Spleen (tissue), 11 donors: Measurements from ENCODE around the gene MMRN2. TPM values are rescaled to one million over a fixed set of nuclear protein-coding genes. Genes with fewer than 3 reads are reported as not detected.

Experiments
- DNase-seq: peaks from one replicate; pipeline ENCODE4 v3.0.0-alpha.2; 2020
- H3K27ac ChIP-seq, 8 donors: fragments of 200-600 bp; sonication (generic) in 7 of 8; 1 replicate in 4 of 8; 2 replicates in 4 of 8; pipeline versions ENCODE4 v1.5.0 to v1.8.0; 2016 to 2021; ENCODE audit warnings: inconsistent platforms in 4 of 8, mild to moderate bottlenecking in 4 of 8, moderate library complexity in 1 of 8
- H3K27me3 ChIP-seq, 7 donors: fragments of 200-600 bp; sonication (generic) in 6 of 7; replicated peaks in 1 of 7; 1 replicate in 4 of 7; 2 replicates in 3 of 7; pipeline versions ENCODE4 v1.5.0 to v1.8.0; 2016 to 2021; ENCODE audit warnings: inconsistent platforms in 3 of 7, mild to moderate bottlenecking in 1 of 7
- H3K36me3 ChIP-seq, 6 donors: fragments of 200-600 bp; sonication (generic) in 5 of 6; 1 replicate in 4 of 6; 2 replicates in 2 of 6; pipeline versions ENCODE4 v1.5.0 to v1.8.0; 2016 to 2021; ENCODE audit warnings: inconsistent platforms in 2 of 6
- H3K4me1 ChIP-seq, 6 donors: fragments of 200-600 bp; sonication (generic) in 5 of 6; 1 replicate in 3 of 6; 2 replicates in 3 of 6; pipeline versions ENCODE4 v1.5.0 to v1.8.0; 2016 to 2021; ENCODE audit warnings: inconsistent platforms in 3 of 6
- H3K4me3 ChIP-seq, 8 donors: fragments of 200-600 bp; sonication (generic) in 7 of 8; 1 replicate in 4 of 8; 2 replicates in 4 of 8; pipeline versions ENCODE4 v1.5.0 to v1.8.0; 2016 to 2021; ENCODE audit warnings: inconsistent platforms in 4 of 8, mild to moderate bottlenecking in 4 of 8, moderate library complexity in 2 of 8
- H3K9me3 ChIP-seq, 8 donors: fragments of 200-600 bp; sonication (generic) in 7 of 8; 1 replicate in 4 of 8; 2 replicates in 4 of 8; pipeline versions ENCODE4 v1.5.0 to v1.8.0; 2016 to 2021; ENCODE audit warnings: inconsistent platforms in 4 of 8
- POLR2A ChIP-seq, 3 donors: fragments of 450-650 bp; IDR thresholded peaks; one replicate each; pipeline ENCODE4 v1.5.1; 2017; ENCODE audit warnings: antibody characterized with exemption in 3 of 3, mild to moderate bottlenecking in 1 of 3
- POLR2AphosphoS5 ChIP-seq, 3 donors: sonication (generic); formaldehyde crosslinking; IDR thresholded peaks; one replicate each; pipeline ENCODE4 v1.5.1; 2017; ENCODE audit warnings: antibody characterized with exemption in 3 of 3
- WGBS, 5 donors: extraction: QIAGEN DNeasy Blood & Tissue Kit in 3 of 5; methylation state at CpG; one replicate each; pipeline versions ENCODE4 v1.1.5 to v1.1.7; 2013 to 2018; 5-methylcytosine and 5-hydroxymethylcytosine counted together
- intact Hi-C: fragments of 100-400 bp; cut with DNase I; formaldehyde crosslinking; loops from one replicate; pipeline ENCODE4 v1.15.0; 2023; ENCODE audit warnings: low total_unique reads
- polyA plus RNA-seq, 3 donors: library from polyadenylated mRNA; stranded (reverse); fragments of 200-250 nt; gene quantifications; one replicate each; pipeline ENCODE4 v1.2.1, GENCODE V29; 2013
- total RNA-seq, 7 donors: library from RNA; depleted of rRNA in 3 of 7; stranded (reverse); fragments of >200 nt in 3 of 7; fragmentation: NEBNext Ultra II Directional in 4 of 7; extraction: Animal tissue kit (Norgen Biotek cat#: 25700) in 4 of 7; gene quantifications; one replicate each; pipeline versions ENCODE4 v1.1.0 to v1.2.1, GENCODE V29; 2016 to 2021
- TF ChIP-seq, protein P1 (sequence below), 11 experiments: fragments of 200-600 bp in 7 of 11; fragments of 450-650 bp in 4 of 11; sonication (generic) in 4 of 11; IDR thresholded peaks in 8 of 11; conservative IDR thresholded peaks in 3 of 11; 1 replicate in 7 of 11; 2 replicates in 4 of 11; pipeline versions ENCODE4 v1.4.0 to v1.8.0; 2016 to 2021; ENCODE audit warnings: antibody characterized with exemption in 11 of 11, inconsistent platforms in 4 of 11, mild to moderate bottlenecking in 1 of 11
- donor health status: healthy with polysubstance abuse.
- donor health status: DM: no; HTN: no; CAD: no; lungs with moderate emphysema.
- donor health status: DM: no; HTN: no; CAD: no.
- donor health status: Bipolar disorder and iron deficiency.
- donor health status: healthy.
- donor health status: DM: no; HTN: no; CAD: no.
- donor health status: DM: yes; HTN: yes; CAD: no.

Gene MMRN2
- total and polyA plus RNA-seq, 10 donors, result 4.8 to 120 (median 77.0) TPM

DNA sequence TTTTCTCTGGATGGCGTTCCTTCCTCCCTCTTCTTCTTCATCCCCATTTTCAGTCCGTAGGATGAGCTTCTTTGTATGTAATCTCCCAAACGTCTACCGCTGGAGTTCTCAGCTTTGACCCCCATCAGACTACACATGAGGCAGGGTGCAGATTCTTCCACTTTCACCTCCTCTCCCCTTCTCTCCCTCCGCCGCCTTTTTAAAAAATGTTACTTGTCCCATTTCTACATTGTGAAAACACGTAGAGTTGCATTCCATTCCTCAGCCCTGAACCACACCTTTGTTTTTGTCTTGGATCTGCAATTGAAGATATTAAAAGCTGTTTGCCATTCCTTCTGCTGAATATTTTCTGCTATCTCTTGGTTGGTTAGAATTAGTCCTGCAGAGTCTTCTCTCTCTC lies 17.1 kb upstream of the MMRN2 start:
- Histone ChIP-seq H3K4me1 (peaks cover under 1 to 27% (median 24%) of the 10 kb centered on the region in 6 donors), H3K27ac (no peak overlapping the region), H3K4me3 (no peak overlapping the region), H3K36me3 (no peaks in the 10 kb centered on the region), H3K27me3 (peaks cover 0 to 29% (median 1%) of the 10 kb centered on the region in 7 donors), H3K9me3 (no peaks in the 10 kb centered on the region)
- no peak for DNase-seq
- intact Hi-C loops, result no loop called here
- TF ChIP-seq, protein P1, sequence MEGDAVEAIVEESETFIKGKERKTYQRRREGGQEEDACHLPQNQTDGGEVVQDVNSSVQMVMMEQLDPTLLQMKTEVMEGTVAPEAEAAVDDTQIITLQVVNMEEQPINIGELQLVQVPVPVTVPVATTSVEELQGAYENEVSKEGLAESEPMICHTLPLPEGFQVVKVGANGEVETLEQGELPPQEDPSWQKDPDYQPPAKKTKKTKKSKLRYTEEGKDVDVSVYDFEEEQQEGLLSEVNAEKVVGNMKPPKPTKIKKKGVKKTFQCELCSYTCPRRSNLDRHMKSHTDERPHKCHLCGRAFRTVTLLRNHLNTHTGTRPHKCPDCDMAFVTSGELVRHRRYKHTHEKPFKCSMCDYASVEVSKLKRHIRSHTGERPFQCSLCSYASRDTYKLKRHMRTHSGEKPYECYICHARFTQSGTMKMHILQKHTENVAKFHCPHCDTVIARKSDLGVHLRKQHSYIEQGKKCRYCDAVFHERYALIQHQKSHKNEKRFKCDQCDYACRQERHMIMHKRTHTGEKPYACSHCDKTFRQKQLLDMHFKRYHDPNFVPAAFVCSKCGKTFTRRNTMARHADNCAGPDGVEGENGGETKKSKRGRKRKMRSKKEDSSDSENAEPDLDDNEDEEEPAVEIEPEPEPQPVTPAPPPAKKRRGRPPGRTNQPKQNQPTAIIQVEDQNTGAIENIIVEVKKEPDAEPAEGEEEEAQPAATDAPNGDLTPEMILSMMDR (IDR thresholded peaks at IDR 0.05 in 8 of 11, conservative IDR thresholded peaks at IDR 0.05 in 3 of 11), result no peak
- TF ChIP-seq POLR2A (IDR thresholded peaks at IDR 0.05), result no peak
- TF ChIP-seq POLR2AphosphoS5 (IDR thresholded peaks at IDR 0.05), result no peak
- 83 to 91% (median 91%) methylated on average over 7 of the region's 7 CpGs for WGBS, 5 donors

DNA sequence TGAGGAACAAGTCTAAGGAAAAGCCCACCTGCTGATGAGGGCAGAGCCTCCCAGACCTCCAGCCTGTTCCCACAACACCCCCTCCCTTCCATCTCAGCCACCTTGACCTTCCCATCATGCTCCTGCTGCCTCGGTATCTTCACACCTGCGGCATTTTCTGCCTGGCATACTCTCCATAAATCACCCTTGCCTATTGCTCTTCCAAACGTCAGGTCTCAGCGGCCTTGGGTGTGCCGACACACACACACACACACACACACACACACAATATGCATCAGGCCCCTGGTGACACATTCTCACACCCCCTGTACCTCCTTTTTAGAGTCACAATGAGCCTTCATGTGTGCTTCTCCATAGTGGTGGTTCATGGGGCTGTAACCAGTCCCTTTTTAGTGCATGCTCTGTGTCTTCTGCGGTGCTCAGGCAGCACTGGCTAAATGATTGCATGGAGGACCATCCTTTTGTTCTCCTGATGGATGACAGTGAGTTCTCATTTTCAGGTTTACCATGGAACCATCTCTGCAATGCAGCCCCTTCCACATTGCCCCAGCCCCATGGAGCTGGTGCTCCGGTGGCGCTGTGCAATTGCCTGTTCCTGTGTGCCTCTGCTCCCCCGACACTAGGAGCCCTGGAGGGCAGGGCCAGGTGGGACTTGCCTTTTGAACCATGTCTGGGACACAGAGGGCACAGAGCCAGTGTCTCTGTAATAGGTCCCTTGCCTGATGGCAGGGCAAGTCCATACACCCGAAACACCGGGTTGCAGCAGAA lies 15.4 kb upstream of the MMRN2 start:
- Histone ChIP-seq H3K4me3 (no peak overlapping the region), H3K9me3 (no peaks in the 10 kb centered on the region), H3K4me1 (peaks cover 9 to 44% (median 40%) of the 10 kb centered on the region in 6 donors), H3K27me3 (peaks cover 0 to 46% (median 6%) of the 10 kb centered on the region in 7 donors), H3K36me3 (no peaks in the 10 kb centered on the region), H3K27ac (no peak overlapping the region)
- DNase-seq, result no peak
- intact Hi-C loops, result no loop called here
- no peak for TF ChIP-seq POLR2AphosphoS5 (IDR thresholded peaks at IDR 0.05)
- WGBS, 5 donors, result 86 to 97% (median 94%) methylated on average over 8 to 11 of the region's 11 CpGs

DNA sequence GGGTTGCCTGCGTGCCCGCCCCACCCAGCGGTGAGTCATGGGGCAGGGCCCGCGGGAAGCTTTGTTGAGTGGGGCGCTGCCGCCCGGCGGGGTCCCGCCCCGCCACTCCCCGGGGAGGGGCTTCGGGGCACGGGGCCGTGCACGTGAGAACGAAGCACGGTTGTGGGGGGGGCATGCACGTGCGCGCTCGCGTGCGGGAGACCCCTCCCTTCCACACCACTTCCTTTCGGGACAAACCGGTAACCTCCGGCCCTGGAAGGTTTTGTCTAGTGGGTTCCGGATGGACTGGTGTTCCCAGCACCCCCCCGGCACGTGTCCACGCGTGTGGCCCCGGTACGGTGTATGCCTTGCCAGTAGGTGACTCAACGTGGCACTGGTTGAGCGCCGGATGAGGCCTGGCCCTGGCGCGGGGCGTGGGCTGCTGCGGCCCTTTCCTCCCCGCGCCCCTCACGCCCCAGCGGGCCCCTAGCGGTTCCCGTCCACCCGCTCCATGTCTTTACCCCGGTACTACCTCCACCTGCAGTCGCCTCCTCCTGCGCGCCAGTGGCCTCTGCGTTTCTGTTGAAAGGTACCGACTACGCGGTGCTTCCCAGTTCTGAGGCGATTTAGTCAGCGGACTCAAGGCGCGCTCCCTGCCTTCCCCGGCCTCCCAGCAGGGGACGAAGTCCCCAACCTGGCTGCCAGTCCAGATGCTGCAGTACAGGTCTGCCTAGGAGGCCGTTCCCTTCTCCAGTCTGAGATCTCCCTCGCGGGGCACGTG lies 14.0 kb upstream of the MMRN2 start:
- WGBS, 5 donors, result 7 to 26% (median 8%) methylated on average over 27 to 66 of the region's 66 CpGs
- intact Hi-C loops, result no loop called here
- H3K9me3 ChIP-seq, result no peaks in the 10 kb centered on the region
- no peaks in the 10 kb centered on the region for H3K36me3 ChIP-seq
- TF ChIP-seq POLR2AphosphoS5 (IDR thresholded peaks at IDR 0.05) (peak; percentile 89 to 96 (median 90)), POLR2A (IDR thresholded peaks at IDR 0.05) (peak in 1 of 3 donors; percentile 21)
- TF ChIP-seq, protein P1 (IDR thresholded peaks at IDR 0.05 in 8 of 11, conservative IDR thresholded peaks at IDR 0.05 in 3 of 11), result peak in 3 of 11 experiments; percentile 2 to 10 (median 7)
- peak overlapping the region; percentile 40 to 74 (median 46) for H3K4me3 ChIP-seq
- peaks cover 0 to 50% (median 6%) of the 10 kb centered on the region in 7 donors for H3K27me3 ChIP-seq
- peaks cover 19 to 58% (median 52%) of the 10 kb centered on the region in 6 donors for H3K4me1 ChIP-seq
- peak overlapping the region; percentile 49 to 93 (median 88) for H3K27ac ChIP-seq
- peak; percentile 96 for DNase-seq

DNA sequence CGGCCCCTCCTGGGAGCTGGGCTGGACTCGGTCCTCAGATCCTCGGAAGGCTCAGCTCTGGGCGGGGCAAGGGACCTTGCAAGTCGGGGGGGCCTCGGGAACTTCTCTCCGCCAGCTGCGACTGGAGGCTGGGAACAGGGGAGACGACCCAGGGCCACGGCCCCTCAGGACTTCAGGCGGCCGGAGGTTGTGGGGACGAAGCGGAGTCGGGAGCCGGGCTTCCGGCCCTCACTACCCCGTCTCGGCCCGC lies 13.5 kb upstream of the MMRN2 start:
- peak in 2 of 3 donors; percentile 31 to 39 for TF ChIP-seq POLR2A (IDR thresholded peaks at IDR 0.05)
- TF ChIP-seq, protein P1 (IDR thresholded peaks at IDR 0.05 in 8 of 11, conservative IDR thresholded peaks at IDR 0.05 in 3 of 11), result no peak
- H3K4me3 ChIP-seq, result peak overlapping the region; percentile 40 to 74 (median 46)
- no peaks in the 10 kb centered on the region for H3K9me3 ChIP-seq
- WGBS, 5 donors, result 0 to 2% (median 0%) methylated on average over 3 to 20 of the region's 20 CpGs
- no peaks in the 10 kb centered on the region for H3K36me3 ChIP-seq
- peak overlapping the region; percentile 49 to 93 (median 88) for H3K27ac ChIP-seq
- DNase-seq, result no peak
- peaks cover 24 to 63% (median 57%) of the 10 kb centered on the region in 6 donors for H3K4me1 ChIP-seq
- peaks cover 0 to 50% (median 6%) of the 10 kb centered on the region in 7 donors for H3K27me3 ChIP-seq
- intact Hi-C loops, result no loop called here
